Astrocyte (in vitro differentiated cells and primary cell): ENCODE results near the gene ARHGAP26.

Experiments used
- CTCF ChIP-seq: IDR thresholded peaks from 2 replicates; pipeline ENCODE4 v1.5.1; 2011; ENCODE audit warnings: low read depth, mild to moderate bottlenecking, inconsistent platforms, low read length, moderate library complexity; ENCODE audit not compliant: insufficient read depth
- EZH2 ChIP-seq: IDR thresholded peaks from 2 replicates; pipeline ENCODE4 v1.6.1; 2012; ENCODE audit warnings: mild to moderate bottlenecking, low read length, inconsistent platforms; ENCODE audit not compliant: insufficient read depth

DNA sequence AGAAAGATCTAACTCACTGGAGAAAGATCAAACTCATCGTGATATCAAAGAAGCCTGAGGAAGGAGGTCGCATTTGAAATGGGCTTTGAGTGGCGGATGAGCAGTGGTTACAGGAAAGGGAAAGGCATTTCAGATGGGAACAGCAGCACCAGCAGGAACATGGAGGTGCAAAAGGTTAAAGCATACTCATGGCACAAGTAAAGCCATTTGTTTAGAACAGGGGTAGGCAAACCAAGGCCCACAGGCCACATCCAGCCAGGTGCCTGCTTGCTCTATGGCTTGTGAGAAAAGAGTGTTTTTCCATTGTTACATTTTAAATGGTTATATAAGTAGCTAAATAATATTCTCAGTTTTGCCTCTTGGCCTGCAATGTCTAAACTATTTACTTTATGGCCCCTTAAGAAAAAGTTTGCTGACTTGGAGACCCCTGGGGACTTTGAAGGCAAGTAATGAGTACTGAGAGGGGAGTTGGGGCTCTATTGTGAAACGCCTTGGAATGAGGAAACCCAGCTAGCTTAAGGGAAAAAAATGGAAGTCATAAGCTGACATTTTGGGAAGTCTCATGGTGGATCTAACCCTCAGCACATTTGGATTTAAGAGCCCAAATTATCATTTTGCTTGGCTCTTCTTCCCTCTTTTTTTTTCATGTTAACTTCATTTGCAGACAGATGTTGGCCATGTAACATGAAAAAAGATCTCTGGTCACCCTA is 422.2 kb downstream of the ARHGAP26 start:
- no peak for TF ChIP-seq EZH2
- no peak for TF ChIP-seq CTCF
